Activated B cell treated with CpG ODN at 0.5 μM for 24 hours (primary cell): ENCODE results near the gene VPREB1. TPM values are rescaled to one million over a fixed set of nuclear protein-coding genes. Genes with fewer than 3 reads are reported as not detected.

Experiments
- ATAC-seq: fragments of 200-7000 bp; cut with Tn5 transposase; one replicate; pipeline ENCODE4 v1.10.0; 2021; ENCODE audit warnings: low read depth, mild to moderate bottlenecking, moderate library complexity
- CTCF ChIA-PET: fragments of 350-600 bp; sonication (Branson Sonifier 250); formaldehyde crosslinking; loops from one replicate; lab custom pipeline; 2021; ENCODE audit warnings: antibody characterized with exemption; lab: Charles Lee
- POLR2A ChIA-PET: fragments of 350-600 bp; sonication (Branson Sonifier 250); formaldehyde crosslinking; loops from one replicate; lab custom pipeline; 2021; ENCODE audit warnings: antibody characterized with exemption; lab: Charles Lee
- DNase-seq: peaks from one replicate; pipeline ENCODE4 v3.0.0; 2022
- H3K27ac Mint-ChIP-seq: one replicate; pipeline ENCODE4 v1.8.0; 2020; ENCODE audit warnings: mixed read lengths
- H3K27me3 Mint-ChIP-seq: one replicate; pipeline ENCODE4 v1.8.0; 2021; ENCODE audit warnings: mixed read lengths
- H3K36me3 Mint-ChIP-seq: one replicate; pipeline ENCODE4 v1.8.0; 2021; ENCODE audit warnings: low read depth, mixed read lengths
- H3K4me1 Mint-ChIP-seq: one replicate; pipeline ENCODE4 v1.8.0; 2021; ENCODE audit warnings: mixed read lengths
- H3K4me3 Mint-ChIP-seq: one replicate; pipeline ENCODE4 v1.8.0; 2020; ENCODE audit warnings: mild to moderate bottlenecking, mixed read lengths
- H3K9me3 Mint-ChIP-seq: one replicate; pipeline ENCODE4 v1.8.0; 2020; ENCODE audit warnings: mixed read lengths
- intact Hi-C: fragments of 100-400 bp; cut with micrococcal nuclease; formaldehyde crosslinking; loops from one replicate; pipeline ENCODE4 v1.15.1; 2024
- total RNA-seq: library from RNA; stranded (reverse); gene quantifications from 2 replicates; pipeline ENCODE4 v1.2.3, GENCODE V29; 2022
- TF ChIP-seq, protein P1 (sequence below): fragments of 200-600 bp; IDR thresholded peaks from one replicate; pipeline ENCODE4 v1.8.0; 2022; ENCODE audit warnings: antibody characterized with exemption, mild to moderate bottlenecking

The VPREB1 gene
- total RNA-seq, 1 donor from 2014 or later = not detected

DNA sequence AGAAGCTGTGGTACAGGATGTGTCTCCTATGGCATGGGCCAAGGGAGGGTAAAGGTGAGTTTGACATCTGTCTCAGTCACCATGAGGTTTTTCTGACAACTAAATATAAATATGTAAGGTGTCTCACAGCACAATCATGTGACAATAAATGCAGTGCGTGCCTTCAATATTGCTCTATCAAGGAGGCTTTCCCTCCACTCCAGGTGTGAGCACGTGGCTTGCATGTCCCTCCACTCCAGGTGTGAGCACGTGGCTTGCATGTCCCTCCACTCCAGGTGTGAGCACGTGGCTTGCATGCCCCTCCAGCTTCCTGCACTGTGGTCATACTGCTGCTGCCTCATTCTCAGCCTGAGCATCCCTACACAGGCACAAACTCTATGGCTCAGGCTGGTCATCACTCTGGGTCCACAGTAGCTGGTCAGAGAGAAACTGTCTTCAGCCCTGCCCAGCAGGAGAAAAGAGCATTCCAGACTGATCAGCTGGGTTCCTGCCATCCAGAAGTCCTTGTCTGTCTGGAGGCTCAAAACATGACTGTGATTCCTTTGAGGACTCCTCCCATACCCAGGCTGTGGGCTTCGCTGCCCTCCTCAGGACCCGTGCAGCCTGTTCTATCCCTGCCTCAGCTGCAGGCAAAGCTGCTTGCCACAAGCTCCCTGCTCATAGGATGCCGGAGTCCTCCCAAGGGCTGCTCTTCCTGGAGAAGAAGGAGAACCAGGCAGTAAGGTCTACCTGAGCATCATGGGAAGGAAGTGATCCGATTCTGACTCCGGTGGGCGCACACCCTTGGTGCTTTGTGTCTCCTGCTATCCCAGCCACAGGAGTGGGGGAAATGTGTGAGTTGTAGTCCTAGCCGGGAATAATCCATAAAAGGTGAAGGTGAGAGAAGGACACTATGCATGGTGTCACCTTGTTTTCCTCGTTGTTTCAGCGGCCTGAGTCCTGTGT lies 33.4 kb upstream of the VPREB1 start:
- no peak overlapping the region for H3K4me3 Mint-ChIP-seq
- peaks cover 70% of the 10 kb centered on the region for H3K4me1 Mint-ChIP-seq
- ATAC-seq = no peak
- no peaks in the 10 kb centered on the region for H3K27me3 Mint-ChIP-seq
- TF ChIP-seq, protein P1, sequence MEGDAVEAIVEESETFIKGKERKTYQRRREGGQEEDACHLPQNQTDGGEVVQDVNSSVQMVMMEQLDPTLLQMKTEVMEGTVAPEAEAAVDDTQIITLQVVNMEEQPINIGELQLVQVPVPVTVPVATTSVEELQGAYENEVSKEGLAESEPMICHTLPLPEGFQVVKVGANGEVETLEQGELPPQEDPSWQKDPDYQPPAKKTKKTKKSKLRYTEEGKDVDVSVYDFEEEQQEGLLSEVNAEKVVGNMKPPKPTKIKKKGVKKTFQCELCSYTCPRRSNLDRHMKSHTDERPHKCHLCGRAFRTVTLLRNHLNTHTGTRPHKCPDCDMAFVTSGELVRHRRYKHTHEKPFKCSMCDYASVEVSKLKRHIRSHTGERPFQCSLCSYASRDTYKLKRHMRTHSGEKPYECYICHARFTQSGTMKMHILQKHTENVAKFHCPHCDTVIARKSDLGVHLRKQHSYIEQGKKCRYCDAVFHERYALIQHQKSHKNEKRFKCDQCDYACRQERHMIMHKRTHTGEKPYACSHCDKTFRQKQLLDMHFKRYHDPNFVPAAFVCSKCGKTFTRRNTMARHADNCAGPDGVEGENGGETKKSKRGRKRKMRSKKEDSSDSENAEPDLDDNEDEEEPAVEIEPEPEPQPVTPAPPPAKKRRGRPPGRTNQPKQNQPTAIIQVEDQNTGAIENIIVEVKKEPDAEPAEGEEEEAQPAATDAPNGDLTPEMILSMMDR = no peak
- no peaks in the 10 kb centered on the region for H3K9me3 Mint-ChIP-seq
- ChIA-PET POLR2A (interaction anchor here (1.7 to 1.9 kb wide), 3 partner anchors 10 to 43 kb away, joined by 4 to 5 read pairs (median 5); no protein-coding TSS in a partner anchor), CTCF (interaction anchor here (0.8 to 4.6 kb wide), 4 partner anchors 9 to 212 kb away, joined by 3 to 58 read pairs (median 3); no protein-coding TSS in a partner anchor)
- no peak for DNase-seq
- peak overlapping the region; percentile 86 for H3K27ac Mint-ChIP-seq
- intact Hi-C loops = no loop called here
- H3K36me3 Mint-ChIP-seq = no peaks in the 10 kb centered on the region

- H3K36me3 Mint-ChIP-seq = no peaks in the 10 kb centered on the region
- CTCF ChIA-PET = interaction anchor here (1.2 to 1.3 kb wide), 2 partner anchors 12 to 181 kb away, joined by 3 to 4 read pairs; no protein-coding TSS in a partner anchor
- no peaks in the 10 kb centered on the region for H3K9me3 Mint-ChIP-seq
- intact Hi-C loops = no loop called here
- H3K4me1 Mint-ChIP-seq = peaks cover 64% of the 10 kb centered on the region
- POLR2A ChIA-PET = no interaction called here
- DNase-seq (no peak), ATAC-seq (no peak)
- no peak overlapping the region for H3K4me3 Mint-ChIP-seq
- H3K27ac Mint-ChIP-seq = no peak overlapping the region
- TF ChIP-seq, protein P1 = no peak
- no peaks in the 10 kb centered on the region for H3K27me3 Mint-ChIP-seq
Measured at GRCh38 chr22:22213231-22213630, 31.4 kb upstream of the VPREB1 start.

GRCh38 chr22:22214819-22215329 lies 29.7 kb upstream of the VPREB1 start:
- TF ChIP-seq, protein P1 = no peak
- ChIA-PET CTCF (interaction anchor here (0.8 kb wide), 1 partner anchor 21 kb away, joined by 7 read pairs; no protein-coding TSS in a partner anchor), POLR2A (interaction anchor here (1.2 to 1.5 kb wide), 2 partner anchors 34 to 50 kb away, joined by 3 read pairs; no protein-coding TSS in a partner anchor)
- no peak overlapping the region for H3K4me3 Mint-ChIP-seq
- intact Hi-C loops = no loop called here
- no peak for ATAC-seq
- peak overlapping the region; percentile 8 for H3K27ac Mint-ChIP-seq
- peaks cover 60% of the 10 kb centered on the region for H3K4me1 Mint-ChIP-seq
- no peak for DNase-seq
- H3K36me3 Mint-ChIP-seq = no peaks in the 10 kb centered on the region
- H3K9me3 Mint-ChIP-seq = no peaks in the 10 kb centered on the region
- H3K27me3 Mint-ChIP-seq = no peaks in the 10 kb centered on the region

GRCh38 chr22:22215659-22216449 lies 28.7 kb upstream of the VPREB1 start:
- H3K27ac Mint-ChIP-seq = peak overlapping the region; percentile 53
- DNase-seq (no peak), ATAC-seq (peak; percentile 48)
- TF ChIP-seq, protein P1 = no peak
- H3K27me3 Mint-ChIP-seq = no peaks in the 10 kb centered on the region
- POLR2A ChIA-PET = interaction anchor here (0.6 to 1.2 kb wide), 4 partner anchors 33 to 1940 kb away, joined by 3 to 4 read pairs (median 3); no protein-coding TSS in a partner anchor
- H3K36me3 Mint-ChIP-seq = no peaks in the 10 kb centered on the region
- H3K4me1 Mint-ChIP-seq = peaks cover 54% of the 10 kb centered on the region
- H3K9me3 Mint-ChIP-seq = no peaks in the 10 kb centered on the region
- intact Hi-C loops = no loop called here
- no peak overlapping the region for H3K4me3 Mint-ChIP-seq
- CTCF ChIA-PET = interaction anchor here (1.0 to 1.2 kb wide), 2 partner anchors 8 to 15 kb away, joined by 3 read pairs; no protein-coding TSS in a partner anchor
